GM21619 (cell line): ENCODE data around the gene SNX6.
"Not testable (repeated sequence)": the region's sequence is repeated elsewhere in the genome, so short reads cannot be mapped to it uniquely, and the experiment has no call there.

ENCODE experiments used
- ATAC-seq: cut with Tn5 transposase; IDR thresholded peaks from one replicate; pipeline ENCODE4 v1.9.1; 2021; ENCODE audit not compliant: unreplicated experiment

SNX6 gene

GRCh38 chr14:34569750-34570149, 60.2 kb downstream of the SNX6 start:
- no peak for ATAC-seq

- no peak for ATAC-seq
These were observed 61.1 kb downstream of the SNX6 start for GRCh38 chr14:34568803-34569202.

- no peak for ATAC-seq
These were observed 67.2 kb downstream of the SNX6 start for GRCh38 chr14:34562776-34563150.

GRCh38 chr14:34562037-34562775, 67.7 kb downstream of the SNX6 start:
- not testable (repeated sequence) for ATAC-seq

GRCh38 chr14:34556498-34556829, 73.5 kb downstream of the SNX6 start:
- ATAC-seq, result peak; percentile 52

GRCh38 chr14:34555583-34556497, 74.1 kb downstream of the SNX6 start:
- ATAC-seq, result peak; percentile 72

- no peak for ATAC-seq
These were observed 75.3 kb downstream of the SNX6 start for GRCh38 chr14:34554540-34555250.

- ATAC-seq, result not testable (repeated sequence)
These were observed 80.5 kb downstream of the SNX6 start for GRCh38 chr14:34549276-34549966.

- ATAC-seq, result no peak
These were observed 81.4 kb downstream of the SNX6 start for GRCh38 chr14:34548472-34548981.

GRCh38 chr14:34547136-34547520, 82.8 kb downstream of the SNX6 start:
- peak; percentile 25 for ATAC-seq

- peak; percentile 75 for ATAC-seq
These were observed 83.4 kb downstream of the SNX6 start for GRCh38 chr14:34546272-34547135.

GRCh38 chr14:34540181-34541059, 89.5 kb downstream of the SNX6 start:
- ATAC-seq, result not testable (repeated sequence)

- ATAC-seq, result peak; percentile 100
These were observed 90.4 kb downstream of the SNX6 start, which contains the start of gene EAPP for GRCh38 chr14:34539407-34540180. TSS of gene EAPP (minus strand) at chr14:34539701. CDS start at chr14:34539628, 73 bp downstream.

GRCh38 chr14:34538871-34539406, 91.0 kb downstream of the SNX6 start:
- ATAC-seq, result no peak

GRCh38 chr14:34538096-34538495, 91.9 kb downstream of the SNX6 start:
- ATAC-seq, result not testable (repeated sequence)

- no peak for ATAC-seq
These were observed 92.3 kb downstream of the SNX6 start for GRCh38 chr14:34537677-34538009.

GRCh38 chr14:34536951-34537676, 92.8 kb downstream of the SNX6 start:
- ATAC-seq, result no peak
